ENCODE results near the gene QSOX1. TPM values are rescaled to one million over a fixed set of nuclear protein-coding genes. Genes with fewer than 3 reads are reported as not detected.
A peak's percentile ranks its signal among the peaks of the same experiment; 100 is the strongest.

QSOX1 gene
- total RNA-seq, 1 experiment from 2014 or later, result 192 TPM

GRCh38 chr1:180170546-180171151 is 16.0 kb downstream of the QSOX1 start:
- peak overlapping the region; percentile 37 for H3K27ac ChIP-seq (ENCODE audit: low read length)
- peak overlapping the region; percentile 48 for H3K4me2 ChIP-seq (ENCODE audit: low read length)
- no peak for ATAC-seq
- peaks cover 54% of the 10 kb centered on the region for H3K4me1 ChIP-seq (ENCODE audit: insufficient read depth, low read length)
- peaks cover 7% of the 10 kb centered on the region for H4K20me1 ChIP-seq (ENCODE audit: low read length)
- no peak overlapping the region for H3K9ac ChIP-seq (ENCODE audit: low read length)
- intact Hi-C loops (cut with micrococcal nuclease), result no loop called here
- BruUV-seq (replicated peaks), result no TSS peak
- no peak overlapping the region for H2AFZ ChIP-seq (ENCODE audit: low read length)
- peak; percentile 72 for DNase-seq
- ChIA-PET POLR2A (ENCODE audit: unreplicated experiment) (no interaction called here), CTCF (no interaction called here)
- H3K9me3 ChIP-seq (ENCODE audit: low read length), result no peaks in the 10 kb centered on the region
- H3K79me2 ChIP-seq (ENCODE audit: low read length), result peaks cover 56% of the 10 kb centered on the region
- no peak overlapping the region for H3K4me3 ChIP-seq (ENCODE audit: low read length)
- no peaks in the 10 kb centered on the region for H3K9me2 ChIP-seq (replicated peaks; ENCODE audit: low read length)
- TF ChIP-seq CTCF (conservative IDR thresholded peaks at IDR 0.05; ENCODE audit: low read depth, low read length), result no peak
- no peak for TF ChIP-seq EZH2 (IDR thresholded peaks at IDR 0.05; ENCODE audit: low read length, unreplicated experiment)
- no peak for TF ChIP-seq EZH2phosphoT487 (IDR thresholded peaks at IDR 0.05; ENCODE audit: borderline replicate concordance, low read length)
- peaks cover 24% of the 10 kb centered on the region for H3K36me3 ChIP-seq (ENCODE audit: low read depth, low read length)
- no peaks in the 10 kb centered on the region for H3F3A ChIP-seq (ENCODE audit: low read length, unreplicated experiment)
- no peaks in the 10 kb centered on the region for H3K27me3 ChIP-seq (ENCODE audit: low read length)

- DNase-seq (no peak), ATAC-seq (no peak)
- TF ChIP-seq EZH2phosphoT487 (IDR thresholded peaks at IDR 0.05; ENCODE audit: borderline replicate concordance, low read length), result no peak
- no peak for TF ChIP-seq CTCF (conservative IDR thresholded peaks at IDR 0.05; ENCODE audit: low read depth, low read length)
- TF ChIP-seq EZH2 (IDR thresholded peaks at IDR 0.05; ENCODE audit: low read length, unreplicated experiment), result no peak
- H3K36me3 ChIP-seq (ENCODE audit: low read depth, low read length), result peaks cover 26% of the 10 kb centered on the region
- H3K79me2 ChIP-seq (ENCODE audit: low read length), result peaks cover 45% of the 10 kb centered on the region
- H4K20me1 ChIP-seq (ENCODE audit: low read length), result peaks cover 7% of the 10 kb centered on the region
- intact Hi-C loops (cut with micrococcal nuclease), result no loop called here
- POLR2A ChIA-PET (ENCODE audit: unreplicated experiment), result no interaction called here
- H3K27ac ChIP-seq (ENCODE audit: low read length), result no peak overlapping the region
- no peak overlapping the region for H3K4me2 ChIP-seq (ENCODE audit: low read length)
- no peak overlapping the region for H3K9ac ChIP-seq (ENCODE audit: low read length)
- peaks cover 48% of the 10 kb centered on the region for H3K4me1 ChIP-seq (ENCODE audit: insufficient read depth, low read length)
- H3F3A ChIP-seq (ENCODE audit: low read length, unreplicated experiment), result no peaks in the 10 kb centered on the region
- no peak overlapping the region for H3K4me3 ChIP-seq (ENCODE audit: low read length)
- H2AFZ ChIP-seq (ENCODE audit: low read length), result no peak overlapping the region
- H3K9me3 ChIP-seq (ENCODE audit: low read length), result no peaks in the 10 kb centered on the region
- no peaks in the 10 kb centered on the region for H3K9me2 ChIP-seq (replicated peaks; ENCODE audit: low read length)
- BruUV-seq (replicated peaks), result no TSS peak
- CTCF ChIA-PET, result no interaction called here
- H3K27me3 ChIP-seq (ENCODE audit: low read length), result no peaks in the 10 kb centered on the region
These were observed 17.0 kb downstream of the QSOX1 start for GRCh38 chr1:180171691-180172090.

GRCh38 chr1:180173451-180173850 is 18.8 kb downstream of the QSOX1 start:
- ChIA-PET POLR2A (ENCODE audit: unreplicated experiment) (no interaction called here), CTCF (no interaction called here)
- H3K4me1 ChIP-seq (ENCODE audit: insufficient read depth, low read length), result peaks cover 32% of the 10 kb centered on the region
- DNase-seq (no peak), ATAC-seq (no peak)
- no peak overlapping the region for H3K27ac ChIP-seq (ENCODE audit: low read length)
- H3K9me2 ChIP-seq (replicated peaks; ENCODE audit: low read length), result no peaks in the 10 kb centered on the region
- peaks cover 24% of the 10 kb centered on the region for H3K36me3 ChIP-seq (ENCODE audit: low read depth, low read length)
- no peak overlapping the region for H3K4me3 ChIP-seq (ENCODE audit: low read length)
- H3K79me2 ChIP-seq (ENCODE audit: low read length), result peaks cover 41% of the 10 kb centered on the region
- H3K9me3 ChIP-seq (ENCODE audit: low read length), result no peaks in the 10 kb centered on the region
- no peaks in the 10 kb centered on the region for H3K27me3 ChIP-seq (ENCODE audit: low read length)
- BruUV-seq (replicated peaks), result no TSS peak
- intact Hi-C loops (cut with micrococcal nuclease), result no loop called here
- H3F3A ChIP-seq (ENCODE audit: low read length, unreplicated experiment), result no peaks in the 10 kb centered on the region
- no peak overlapping the region for H2AFZ ChIP-seq (ENCODE audit: low read length)
- peaks cover 7% of the 10 kb centered on the region for H4K20me1 ChIP-seq (ENCODE audit: low read length)
- H3K4me2 ChIP-seq (ENCODE audit: low read length), result no peak overlapping the region
- TF ChIP-seq EZH2phosphoT487 (IDR thresholded peaks at IDR 0.05; ENCODE audit: borderline replicate concordance, low read length) (no peak), EZH2 (IDR thresholded peaks at IDR 0.05; ENCODE audit: low read length, unreplicated experiment) (no peak)
- no peak overlapping the region for H3K9ac ChIP-seq (ENCODE audit: low read length)

Data from PC-3 (cell line).